Activated CD8-positive, alpha-beta memory T cell treated with anti-CD3 and anti-CD28 coated beads, Interleukin-2, amount 10 ng/mL, durations not matched to agents 7 days and 5 days (primary cell): Measurements from ENCODE around the gene MYMX. TPM values are rescaled to one million over a fixed set of nuclear protein-coding genes. Genes with fewer than 3 reads are reported as not detected.
A peak's percentile ranks its signal among the peaks of the same experiment; 100 is the strongest.

ENCODE experiments used
- ATAC-seq: fragments of 150-1000 bp; cut with Tn5 transposase; one replicate; pipeline ENCODE4 v1.10.0; 2021; ENCODE audit warnings: moderate library complexity
- CTCF ChIA-PET: fragments of 350-600 bp; sonication (Branson Sonifier 250); formaldehyde crosslinking; loops from one replicate; lab custom pipeline; 2021; ENCODE audit warnings: antibody characterized with exemption; lab: Charles Lee
- DNase-seq: peaks from one replicate; pipeline ENCODE4 v3.0.0-alpha.2; 2020
- H3K27ac Mint-ChIP-seq: one replicate; pipeline ENCODE4 v1.8.0; 2021; ENCODE audit warnings: mild to moderate bottlenecking, mixed read lengths
- H3K27me3 Mint-ChIP-seq: one replicate; pipeline ENCODE4 v1.8.0; 2021; ENCODE audit warnings: mixed read lengths
- H3K36me3 Mint-ChIP-seq: one replicate; pipeline ENCODE4 v1.8.0; 2021; ENCODE audit warnings: mild to moderate bottlenecking, mixed read lengths
- H3K4me1 Mint-ChIP-seq: one replicate; pipeline ENCODE4 v1.8.0; 2021; ENCODE audit warnings: mixed read lengths
- H3K4me3 Mint-ChIP-seq: one replicate; pipeline ENCODE4 v1.8.0; 2021; ENCODE audit warnings: mild to moderate bottlenecking, moderate library complexity, mixed read lengths
- H3K9me3 Mint-ChIP-seq: one replicate; pipeline ENCODE4 v1.8.0; 2022; ENCODE audit warnings: low read depth, mixed read lengths
- total RNA-seq, 2 experiments: library from RNA; stranded (reverse); gene quantifications; one replicate each; pipeline ENCODE4 v1.2.3, GENCODE V29; 2021

Gene MYMX
- not detected for total RNA-seq

- Mint-ChIP-seq H3K27me3 (peaks cover 18% of the 10 kb centered on the region), H3K36me3 (no peaks in the 10 kb centered on the region), H3K4me1 (peaks cover 12% of the 10 kb centered on the region), H3K27ac (no peak within 1 kb of the TSS), H3K9me3 (no peaks in the 10 kb centered on the region), H3K4me3 (no peak within 1 kb of the TSS)
- ATAC-seq (no peak), DNase-seq (no peak)
- CTCF ChIA-PET, result interaction anchor here (0.7 to 1.4 kb wide), 2 partner anchors 18 to 120 kb away, joined by 3 read pairs; no protein-coding TSS in a partner anchor
These were observed at the start of gene MYMX for GRCh38 chr6:44216677-44217331. MYMX (plus strand) TSS chr6:44216926; CDS start chr6:44217472, 546 bp downstream.

- H3K36me3 Mint-ChIP-seq, result no peaks in the 10 kb centered on the region
- no peak for DNase-seq
- peaks cover 5% of the 10 kb centered on the region for H3K4me1 Mint-ChIP-seq
- no peak overlapping the region for H3K27ac Mint-ChIP-seq
- peaks cover 52% of the 10 kb centered on the region for H3K27me3 Mint-ChIP-seq
- ATAC-seq, result no peak
- H3K9me3 Mint-ChIP-seq, result no peaks in the 10 kb centered on the region
- CTCF ChIA-PET, result interaction anchor here (0.6 to 2.0 kb wide), 2 partner anchors 53 to 70 kb away, joined by 3 to 5 read pairs; no protein-coding TSS in a partner anchor
- no peak overlapping the region for H3K4me3 Mint-ChIP-seq
These were observed 49.2 kb upstream of the MYMX start for GRCh38 chr6:44167567-44167966.

- H3K4me1 Mint-ChIP-seq, result peaks cover 8% of the 10 kb centered on the region
- DNase-seq (no peak), ATAC-seq (no peak)
- H3K27me3 Mint-ChIP-seq, result peaks cover 45% of the 10 kb centered on the region
- H3K36me3 Mint-ChIP-seq, result no peaks in the 10 kb centered on the region
- CTCF ChIA-PET, result interaction anchor here (1.0 to 2.0 kb wide), 6 partner anchors 18 to 144 kb away, joined by 3 to 5 read pairs (median 4); partner anchors contain the start of genes AARS2 and SLC35B2
- H3K9me3 Mint-ChIP-seq, result no peaks in the 10 kb centered on the region
- no peak overlapping the region for H3K27ac Mint-ChIP-seq
- no peak overlapping the region for H3K4me3 Mint-ChIP-seq
These were observed 47.6 kb upstream of the MYMX start for GRCh38 chr6:44169154-44169553.

- Mint-ChIP-seq H3K4me3 (no peak overlapping the region), H3K4me1 (peaks cover 8% of the 10 kb centered on the region), H3K27me3 (peaks cover 40% of the 10 kb centered on the region), H3K36me3 (no peaks in the 10 kb centered on the region), H3K9me3 (no peaks in the 10 kb centered on the region), H3K27ac (no peak overlapping the region)
- ATAC-seq (no peak), DNase-seq (no peak)
- CTCF ChIA-PET, result interaction anchor here (1.0 to 2.0 kb wide), 5 partner anchors 9 to 87 kb away, joined by 3 to 5 read pairs (median 4); partner anchors contain the start of gene SLC35B2
These were observed 46.7 kb upstream of the MYMX start for GRCh38 chr6:44169886-44170570.

GRCh38 chr6:44171899-44172546 lies 44.7 kb upstream of the MYMX start:
- no peaks in the 10 kb centered on the region for H3K36me3 Mint-ChIP-seq
- no peak overlapping the region for H3K4me3 Mint-ChIP-seq
- H3K27ac Mint-ChIP-seq, result no peak overlapping the region
- DNase-seq, result no peak
- peaks cover 24% of the 10 kb centered on the region for H3K27me3 Mint-ChIP-seq
- CTCF ChIA-PET, result interaction anchor here (0.8 to 3.3 kb wide), 19 partner anchors 10 to 171 kb away, joined by 3 to 41 read pairs (median 5); partner anchors contain the start of genes CAPN11, NFKBIE, SLC35B2 and SPATS1
- ATAC-seq, result no peak
- H3K4me1 Mint-ChIP-seq, result peaks cover 15% of the 10 kb centered on the region
- no peaks in the 10 kb centered on the region for H3K9me3 Mint-ChIP-seq

- peak; percentile 90 for ATAC-seq
These were observed 43.8 kb upstream of the MYMX start for GRCh38 chr6:44172731-44173500.

GRCh38 chr6:44176130-44176761 lies 40.5 kb upstream of the MYMX start:
- Mint-ChIP-seq H3K9me3 (no peaks in the 10 kb centered on the region), H3K4me1 (peaks cover 25% of the 10 kb centered on the region), H3K27me3 (peaks cover 12% of the 10 kb centered on the region), H3K4me3 (peak overlapping the region; percentile 20), H3K27ac (no peak overlapping the region), H3K36me3 (no peaks in the 10 kb centered on the region)
- CTCF ChIA-PET, result interaction anchor here (1.3 to 1.8 kb wide), 3 partner anchors 58 to 79 kb away, joined by 4 to 8 read pairs (median 5); no protein-coding TSS in a partner anchor
- DNase-seq, result no peak
- ATAC-seq, result no peak

More at GRCh38 chr6:44172731-44173500, 43.8 kb upstream of the MYMX start:
- Mint-ChIP-seq H3K4me3 (no peak overlapping the region), H3K9me3 (no peaks in the 10 kb centered on the region), H3K36me3 (no peaks in the 10 kb centered on the region), H3K27ac (no peak overlapping the region), H3K27me3 (peaks cover 24% of the 10 kb centered on the region), H3K4me1 (peaks cover 24% of the 10 kb centered on the region)
- DNase-seq, result peak; percentile 87
- CTCF ChIA-PET, result interaction anchor here (0.7 to 3.3 kb wide), 29 partner anchors 10 to 170 kb away, joined by 3 to 41 read pairs (median 5); partner anchors contain the start of genes CAPN11, NFKBIE, SLC35B2 and SPATS1

- CTCF ChIA-PET, result interaction anchor here (1.2 to 1.8 kb wide), 4 partner anchors 44 to 136 kb away, joined by 3 to 8 read pairs (median 4); partner anchors contain the start of gene AARS2
- H3K27ac Mint-ChIP-seq, result no peak overlapping the region
- ATAC-seq (peak; percentile 59), DNase-seq (peak; percentile 77)
- H3K4me1 Mint-ChIP-seq, result peaks cover 25% of the 10 kb centered on the region
- H3K36me3 Mint-ChIP-seq, result no peaks in the 10 kb centered on the region
- H3K4me3 Mint-ChIP-seq, result peak overlapping the region; percentile 20
- no peaks in the 10 kb centered on the region for H3K9me3 Mint-ChIP-seq
- peaks cover 10% of the 10 kb centered on the region for H3K27me3 Mint-ChIP-seq
These were observed 39.8 kb upstream of the MYMX start for GRCh38 chr6:44176762-44177509.

GRCh38 chr6:44177691-44178423 lies 38.9 kb upstream of the MYMX start:
- Mint-ChIP-seq H3K36me3 (no peaks in the 10 kb centered on the region), H3K27me3 (peaks cover 4% of the 10 kb centered on the region), H3K4me1 (peaks cover 21% of the 10 kb centered on the region), H3K9me3 (no peaks in the 10 kb centered on the region), H3K27ac (no peak overlapping the region), H3K4me3 (no peak overlapping the region)
- DNase-seq (no peak), ATAC-seq (no peak)
- CTCF ChIA-PET, result interaction anchor here (0.7 to 1.8 kb wide), 4 partner anchors 22 to 135 kb away, joined by 3 to 8 read pairs (median 4); partner anchors contain the start of gene AARS2

- CTCF ChIA-PET, result interaction anchor here (0.8 to 1.8 kb wide), 3 partner anchors 8 to 135 kb away, joined by 3 to 8 read pairs (median 4); partner anchors contain the start of gene AARS2
- Mint-ChIP-seq H3K27ac (no peak overlapping the region), H3K36me3 (no peaks in the 10 kb centered on the region), H3K9me3 (no peaks in the 10 kb centered on the region), H3K27me3 (peaks cover 4% of the 10 kb centered on the region), H3K4me1 (peaks cover 21% of the 10 kb centered on the region), H3K4me3 (no peak overlapping the region)
- no peak for ATAC-seq
- no peak for DNase-seq
These were observed 38.2 kb upstream of the MYMX start for GRCh38 chr6:44178424-44179071.
